DOHH2 (cell line): Measurements from ENCODE around the gene TMPRSS13.

Experiments
- CTCF ChIP-seq: fragments of 200-600 bp; sonication (generic); IDR thresholded peaks from one replicate; pipeline ENCODE4 v1.5.1; 2014; ENCODE audit warnings: antibody characterized with exemption, mild to moderate bottlenecking, low read depth, low read length; ENCODE audit not compliant: poor library complexity, severe bottlenecking
- EZH2phosphoT487 ChIP-seq: fragments of 200-600 bp; sonication (generic); IDR thresholded peaks from 2 replicates; pipeline ENCODE4 v1.6.1; 2017; ENCODE audit warnings: borderline replicate concordance, mild to moderate bottlenecking, antibody characterized with exemption, low read length, moderate library complexity, mixed read lengths

- TF ChIP-seq CTCF (no peak), EZH2phosphoT487 (no peak)
Observed at GRCh38 chr11:117851852-117852251, 77.3 kb downstream of the TMPRSS13 start.
